Naive thymus-derived CD8-positive, alpha-beta T cell (primary cell): Measurements from ENCODE around the gene EIF1. TPM values are rescaled to one million over a fixed set of nuclear protein-coding genes. Genes with fewer than 3 reads are reported as not detected.
"Not testable (repeated sequence)": the region's sequence is repeated elsewhere in the genome, so short reads cannot be mapped to it uniquely, and the experiment has no call there.

Experiments used
- ATAC-seq, 2 donors: fragments of 150-1000 bp; cut with Tn5 transposase in 1 of 2; sonication (Bioruptor Pico), chemical (Tn5 transposase) in 1 of 2; 1 replicate in 1 of 2; 2 replicates in 1 of 2; pipeline ENCODE4 v1.10.0; 2021; ENCODE audit warnings: mild to moderate bottlenecking in 2 of 2, moderate library complexity in 2 of 2
- POLR2A ChIA-PET: fragments of 350-600 bp; sonication (Branson Sonifier 250); formaldehyde crosslinking; loops from one replicate; lab custom pipeline; 2021; ENCODE audit warnings: antibody characterized with exemption; lab: Charles Lee
- DNase-seq, 10 donors: peaks; one replicate each; pipeline versions ENCODE4 v3.0.0 to v3.0.0-alpha.2; 2020 to 2022
- H3K27ac Mint-ChIP-seq, 10 donors: one replicate each; pipeline ENCODE4 v1.8.0; 2020 to 2022; ENCODE audit warnings: mild to moderate bottlenecking in 10 of 10, mixed read lengths in 10 of 10, moderate library complexity in 4 of 10, inconsistent platforms in 1 of 10
- H3K27me3 Mint-ChIP-seq, 5 donors: one replicate each; pipeline ENCODE4 v1.8.0; 2021 to 2022; ENCODE audit warnings: mixed read lengths in 5 of 5
- H3K36me3 Mint-ChIP-seq, 3 donors: one replicate each; pipeline ENCODE4 v1.8.0; 2020 to 2022; ENCODE audit warnings: mixed read lengths in 3 of 3, mild to moderate bottlenecking in 2 of 3, inconsistent platforms in 1 of 3
- H3K4me1 Mint-ChIP-seq, 4 donors: one replicate each; pipeline ENCODE4 v1.8.0; 2021 to 2022; ENCODE audit warnings: mixed read lengths in 4 of 4
- H3K4me3 Mint-ChIP-seq, 10 donors: one replicate each; pipeline ENCODE4 v1.8.0; 2020 to 2022; ENCODE audit warnings: mild to moderate bottlenecking in 10 of 10, mixed read lengths in 10 of 10, moderate library complexity in 6 of 10, inconsistent platforms in 1 of 10
- H3K9me3 Mint-ChIP-seq, 9 donors: one replicate each; pipeline ENCODE4 v1.8.0; 2020 to 2022; ENCODE audit warnings: mixed read lengths in 9 of 9, mild to moderate bottlenecking in 3 of 9, inconsistent platforms in 1 of 9, moderate library complexity in 1 of 9
- polyA plus RNA-seq, 3 donors: library from polyadenylated mRNA; unstranded; fragments of 300-500 nt; fragmentation: Illumina TruSeq; gene quantifications; one replicate each; pipeline ENCODE4 v1.2.3, GENCODE V29; 2021
- total RNA-seq, 8 experiments: library from RNA in 2 of 8; stranded (reverse) in 2 of 8; gene quantifications; one replicate each; pipeline ENCODE4 v1.2.3 and lab custom pipeline; 2021 to 2026

Gene EIF1
- total RNA-seq = 1,000 to 10,000 TPM; 1,007 to 1,051 TPM
- polyA plus RNA-seq = 1,000 to 10,000 TPM; 1,100 to 1,335 (median 1,160) TPM
- total RNA-seq (lab: John Stamatoyannopoulos, UW) = 369 to 1,487 (median 448) reads per million in 6 experiments

GRCh38 chr17:41688641-41689496 is at the start of gene EIF1:
EIF1 (plus strand) TSS chr17:41688885; CDS start chr17:41689039, 154 bp downstream.
- ATAC-seq (peak; percentile 68 to 75), DNase-seq (peak; percentile 96 to 100 (median 100))
- H3K4me1 Mint-ChIP-seq = peaks cover 26 to 47% (median 45%) of the 10 kb centered on the region in 4 donors
- H3K9me3 Mint-ChIP-seq = peaks cover 0 to 2% (median 0%) of the 10 kb centered on the region in 9 donors
- no peaks in the 10 kb centered on the region for H3K27me3 Mint-ChIP-seq
- peaks cover 11 to 53% (median 27%) of the 10 kb centered on the region in 3 donors for H3K36me3 Mint-ChIP-seq
- peak within 1 kb of the TSS; percentile 97 to 100 (median 99) for H3K27ac Mint-ChIP-seq
- POLR2A ChIA-PET = interaction anchor here (0.6 to 5.9 kb wide), 65 partner anchors 10 to 1795 kb away, joined by 3 to 271 read pairs (median 4); partner anchors contain the start of genes ACLY, CASC3, DHX58 and DHX8
- peak within 1 kb of the TSS; percentile 90 to 99 (median 96) for H3K4me3 Mint-ChIP-seq

- DNase-seq (no peak), ATAC-seq (no peak)
- no peak overlapping the region for H3K4me3 Mint-ChIP-seq
- H3K27ac Mint-ChIP-seq = no peak overlapping the region
- POLR2A ChIA-PET = no interaction called here
- no peaks in the 10 kb centered on the region for H3K9me3 Mint-ChIP-seq
- no peaks in the 10 kb centered on the region for H3K4me1 Mint-ChIP-seq
- H3K36me3 Mint-ChIP-seq = no peaks in the 10 kb centered on the region
- H3K27me3 Mint-ChIP-seq = peaks cover 0 to 7% (median 0%) of the 10 kb centered on the region in 5 donors
These were observed 49.7 kb upstream of the EIF1 start for GRCh38 chr17:41638941-41639340.

- no peak for DNase-seq
- H3K4me1 Mint-ChIP-seq = no peaks in the 10 kb centered on the region
- H3K4me3 Mint-ChIP-seq = no peak overlapping the region
- no peak for ATAC-seq
- POLR2A ChIA-PET = no interaction called here
- no peaks in the 10 kb centered on the region for H3K9me3 Mint-ChIP-seq
- peaks cover 0 to 7% (median 0%) of the 10 kb centered on the region in 5 donors for H3K27me3 Mint-ChIP-seq
- H3K27ac Mint-ChIP-seq = peak overlapping the region in 1 of 10 donors; percentile 59
- no peaks in the 10 kb centered on the region for H3K36me3 Mint-ChIP-seq
These were observed 48.9 kb upstream of the EIF1 start for GRCh38 chr17:41639492-41640473.

- H3K4me3 Mint-ChIP-seq, POLR2A ChIA-PET, H3K36me3 Mint-ChIP-seq, H3K9me3 Mint-ChIP-seq, H3K27me3 Mint-ChIP-seq, H3K27ac Mint-ChIP-seq, H3K4me1 Mint-ChIP-seq, DNase-seq, ATAC-seq: not testable (repeated sequence)
These were observed 48.1 kb upstream of the EIF1 start for GRCh38 chr17:41640596-41640995.

- Mint-ChIP-seq H3K9me3 (no peaks in the 10 kb centered on the region), H3K27ac (no peak overlapping the region), H3K4me3 (no peak overlapping the region), H3K36me3 (no peaks in the 10 kb centered on the region), H3K27me3 (peaks cover 0 to 7% (median 0%) of the 10 kb centered on the region in 5 donors), H3K4me1 (no peaks in the 10 kb centered on the region)
- ATAC-seq (no peak), DNase-seq (no peak)
- POLR2A ChIA-PET = interaction anchor here (0.9 kb wide), 1 partner anchor 46 kb away, joined by 3 read pairs; the partner anchor contains the start of gene EIF1
These were observed 46.2 kb upstream of the EIF1 start for GRCh38 chr17:41642252-41643156.

GRCh38 chr17:41647038-41647813 is 41.5 kb upstream of the EIF1 start:
- H3K4me3 Mint-ChIP-seq = peak overlapping the region in 2 of 10 donors; percentile 78 to 92
- ATAC-seq = no peak
- H3K27ac Mint-ChIP-seq = no peak overlapping the region
- no peaks in the 10 kb centered on the region for H3K36me3 Mint-ChIP-seq
- peak in 1 of 10 donors; percentile 27 for DNase-seq
- no peaks in the 10 kb centered on the region for H3K9me3 Mint-ChIP-seq
- POLR2A ChIA-PET = interaction anchor here (0.6 to 5.0 kb wide), 3 partner anchors 18 to 122 kb away, joined by 3 to 45 read pairs (median 13); partner anchors contain the start of gene EIF1
- peaks cover 9 to 10% (median 10%) of the 10 kb centered on the region in 4 donors for H3K4me1 Mint-ChIP-seq
- peaks cover 0 to 3% (median 0%) of the 10 kb centered on the region in 5 donors for H3K27me3 Mint-ChIP-seq

- Mint-ChIP-seq H3K9me3 (no peaks in the 10 kb centered on the region), H3K36me3 (no peaks in the 10 kb centered on the region), H3K27ac (peak overlapping the region in 5 of 10 donors; percentile 28 to 88 (median 63)), H3K4me1 (peaks cover 9 to 10% (median 10%) of the 10 kb centered on the region in 4 donors), H3K4me3 (peak overlapping the region; percentile 63 to 92 (median 82)), H3K27me3 (peaks cover 0 to 3% (median 0%) of the 10 kb centered on the region in 5 donors)
- POLR2A ChIA-PET = interaction anchor here (1.2 to 5.0 kb wide), 3 partner anchors 17 to 738 kb away, joined by 3 to 45 read pairs (median 13); partner anchors contain the start of gene EIF1
- peak; percentile 77 to 82 for ATAC-seq
- DNase-seq = peak; percentile 69 to 91 (median 84)
These were observed 40.7 kb upstream of the EIF1 start for GRCh38 chr17:41647940-41648410.

GRCh38 chr17:41648411-41649195 is 40.1 kb upstream of the EIF1 start:
- DNase-seq (peak; percentile 67 to 91 (median 83)), ATAC-seq (peak; percentile 90 to 93)
- Mint-ChIP-seq H3K27me3 (peaks cover 0 to 3% (median 0%) of the 10 kb centered on the region in 5 donors), H3K4me3 (peak overlapping the region; percentile 63 to 92 (median 82)), H3K36me3 (no peaks in the 10 kb centered on the region), H3K9me3 (no peaks in the 10 kb centered on the region), H3K27ac (peak overlapping the region in 7 of 10 donors; percentile 41 to 93 (median 88)), H3K4me1 (peaks cover 9 to 10% (median 10%) of the 10 kb centered on the region in 4 donors)
- POLR2A ChIA-PET = interaction anchor here (0.6 to 5.0 kb wide), 9 partner anchors 16 to 1339 kb away, joined by 3 to 45 read pairs (median 3); partner anchors contain the start of gene EIF1

- Mint-ChIP-seq H3K4me3 (no peak overlapping the region), H3K27ac (no peak overlapping the region), H3K4me1 (peaks cover 9 to 10% (median 10%) of the 10 kb centered on the region in 4 donors), H3K9me3 (no peaks in the 10 kb centered on the region), H3K27me3 (peaks cover 0 to 3% (median 0%) of the 10 kb centered on the region in 5 donors), H3K36me3 (no peaks in the 10 kb centered on the region)
- POLR2A ChIA-PET = interaction anchor here (5.0 kb wide), 1 partner anchor 15 kb away, joined by 45 read pairs; no protein-coding TSS in a partner anchor
- no peak for DNase-seq
- no peak for ATAC-seq
These were observed 38.7 kb upstream of the EIF1 start for GRCh38 chr17:41649923-41650519.
